Small intestine (tissue), 7 donors: Measurements from ENCODE around the gene DAPK1. TPM values are rescaled to one million over a fixed set of nuclear protein-coding genes. Genes with fewer than 3 reads are reported as not detected.
A peak's percentile ranks its signal among the peaks of the same experiment; 100 is the strongest.

Source experiments
- DNase-seq, 2 donors: peaks; one replicate each; pipeline versions ENCODE4 v3.0.0 to v3.0.0-alpha.2; 2013
- FAIRE-seq: peaks from 2 replicates; lab custom pipeline; 2012; peaks lifted over from hg19 to GRCh38; lab: Jason Lieb, UNC
- H3K27ac ChIP-seq, 3 donors: one replicate each; pipeline ENCODE4 v1.5.1; 2013; ENCODE audit warnings: low read length in 2 of 3, mild to moderate bottlenecking in 2 of 3, control low read depth in 1 of 3, inconsistent platforms in 1 of 3, low read depth in 1 of 3, moderate library complexity in 1 of 3
- H3K27me3 ChIP-seq, 3 donors: one replicate each; pipeline ENCODE4 v1.6.1; 2013; ENCODE audit warnings: low read length in 3 of 3, inconsistent platforms in 1 of 3; ENCODE audit not compliant: control insufficient read depth in 3 of 3, insufficient read depth in 3 of 3
- H3K36me3 ChIP-seq, 3 donors: one replicate each; pipeline ENCODE4 v1.6.1; 2013; ENCODE audit warnings: low read length in 3 of 3, inconsistent platforms in 1 of 3, low read depth in 1 of 3, mild to moderate bottlenecking in 1 of 3, moderate library complexity in 1 of 3; ENCODE audit not compliant: control insufficient read depth in 3 of 3, insufficient read depth in 2 of 3
- H3K4me1 ChIP-seq, 3 donors: one replicate each; pipeline ENCODE4 v1.6.1; 2013; ENCODE audit warnings: low read length in 2 of 3, inconsistent platforms in 1 of 3, low read depth in 1 of 3, mild to moderate bottlenecking in 1 of 3, moderate library complexity in 1 of 3; ENCODE audit not compliant: control insufficient read depth in 3 of 3, insufficient read depth in 2 of 3
- H3K4me3 ChIP-seq, 3 donors: one replicate each; pipeline ENCODE4 v1.5.1; 2013; ENCODE audit warnings: low read length in 3 of 3, control low read depth in 1 of 3, inconsistent platforms in 1 of 3, low read depth in 1 of 3, mild to moderate bottlenecking in 1 of 3, moderate library complexity in 1 of 3
- H3K9me3 ChIP-seq, 2 donors: one replicate each; pipeline ENCODE4 v1.6.1; 2013; ENCODE audit warnings: low read depth in 1 of 2, low read length in 1 of 2; ENCODE audit not compliant: control insufficient read depth in 2 of 2, insufficient read depth in 1 of 2
- WGBS, 3 donors: extraction: QIAGEN DNeasy Blood & Tissue Kit; methylation state at CpG; one replicate each; pipeline ENCODE4 v1.1.7; 2013; 5-methylcytosine and 5-hydroxymethylcytosine counted together
- polyA plus RNA-seq, 4 donors: library from polyadenylated mRNA; stranded (reverse) in 3 of 4; unstranded in 1 of 4; fragments of 200-250 nt in 3 of 4; fragments of 120-200 nt in 1 of 4; gene quantifications; one replicate each; pipeline versions ENCODE4 v1.2.1 to v1.2.3, GENCODE V29; 2013
- donor health status: healthy with polysubstance abuse.
- donor health status: control.
- donor health status: control.
- donor health status: Bipolar disorder and iron deficiency.
- donor health status: healthy.

DAPK1 gene
- polyA plus RNA-seq, 4 donors: 6.8 to 21.7 (median 9.6) TPM

GRCh38 chr9:87527211-87527916 is 29.7 kb downstream of the DAPK1 start:
- Histone ChIP-seq H3K27ac (no peak overlapping the region), H3K36me3 (no peaks in the 10 kb centered on the region), H3K9me3 (no peaks in the 10 kb centered on the region), H3K4me3 (no peak overlapping the region), H3K27me3 (no peaks in the 10 kb centered on the region), H3K4me1 (no peaks in the 10 kb centered on the region)
- WGBS, 3 donors: 79 to 87% (median 87%) methylated on average over 13 of the region's 13 CpGs
- FAIRE-seq (no peak), DNase-seq (no peak)

- no peaks in the 10 kb centered on the region for H3K27me3 ChIP-seq
- H3K36me3 ChIP-seq: no peaks in the 10 kb centered on the region
- no peak overlapping the region for H3K4me3 ChIP-seq
- FAIRE-seq (no peak), DNase-seq (peak in 1 of 2 donors; percentile 45)
- no peaks in the 10 kb centered on the region for H3K4me1 ChIP-seq
- H3K27ac ChIP-seq: no peak overlapping the region
- WGBS, 3 donors: 30 to 64% (median 45%) methylated on average over 6 of the region's 6 CpGs
- no peaks in the 10 kb centered on the region for H3K9me3 ChIP-seq
Measured at GRCh38 chr9:87528969-87529368, 31.3 kb downstream of the DAPK1 start.

GRCh38 chr9:87529671-87530070 is 32.0 kb downstream of the DAPK1 start:
- H3K4me3 ChIP-seq: no peak overlapping the region
- H3K4me1 ChIP-seq: no peaks in the 10 kb centered on the region
- no peak overlapping the region for H3K27ac ChIP-seq
- H3K27me3 ChIP-seq: no peaks in the 10 kb centered on the region
- 59 to 79% (median 61%) methylated on average over 7 of the region's 7 CpGs for WGBS, 3 donors
- FAIRE-seq (no peak), DNase-seq (no peak)
- H3K9me3 ChIP-seq: no peaks in the 10 kb centered on the region
- no peaks in the 10 kb centered on the region for H3K36me3 ChIP-seq

- no peak for FAIRE-seq
Measured at GRCh38 chr9:87530716-87531115, 33.0 kb downstream of the DAPK1 start.

GRCh38 chr9:87531370-87532295 is 34.0 kb downstream of the DAPK1 start:
- FAIRE-seq (no peak), DNase-seq (no peak)
- no peaks in the 10 kb centered on the region for H3K27me3 ChIP-seq
- no peaks in the 10 kb centered on the region for H3K4me1 ChIP-seq
- 80 to 91% (median 86%) methylated on average over 3 of the region's 3 CpGs for WGBS, 3 donors
- no peak overlapping the region for H3K4me3 ChIP-seq
- no peak overlapping the region for H3K27ac ChIP-seq
- H3K9me3 ChIP-seq: no peaks in the 10 kb centered on the region
- H3K36me3 ChIP-seq: no peaks in the 10 kb centered on the region

More at GRCh38 chr9:87530716-87531115, 33.0 kb downstream of the DAPK1 start:
- no peak for DNase-seq
- no peaks in the 10 kb centered on the region for H3K9me3 ChIP-seq
- no peaks in the 10 kb centered on the region for H3K36me3 ChIP-seq
- no peaks in the 10 kb centered on the region for H3K27me3 ChIP-seq
- no peak overlapping the region for H3K27ac ChIP-seq
- WGBS, 3 donors: 80 to 94% (median 87%) methylated on average over 4 of the region's 4 CpGs
- H3K4me1 ChIP-seq: no peaks in the 10 kb centered on the region
- H3K4me3 ChIP-seq: no peak overlapping the region

GRCh38 chr9:87533271-87533670 is 35.6 kb downstream of the DAPK1 start:
- no peaks in the 10 kb centered on the region for H3K36me3 ChIP-seq
- H3K27me3 ChIP-seq: no peaks in the 10 kb centered on the region
- DNase-seq: peak in 1 of 2 donors; percentile 20
- no peak overlapping the region for H3K27ac ChIP-seq
- WGBS, 3 donors: 42 to 69% (median 66%) methylated on average over 2 of the region's 2 CpGs
- no peaks in the 10 kb centered on the region for H3K9me3 ChIP-seq
- FAIRE-seq: no peak
- H3K4me3 ChIP-seq: no peak overlapping the region
- no peaks in the 10 kb centered on the region for H3K4me1 ChIP-seq

GRCh38 chr9:87534036-87534435 is 36.4 kb downstream of the DAPK1 start:
- Histone ChIP-seq H3K36me3 (no peaks in the 10 kb centered on the region), H3K4me3 (no peak overlapping the region), H3K9me3 (no peaks in the 10 kb centered on the region), H3K27me3 (no peaks in the 10 kb centered on the region), H3K4me1 (no peaks in the 10 kb centered on the region), H3K27ac (no peak overlapping the region)
- FAIRE-seq (no peak), DNase-seq (no peak)
- 91 to 96% (median 92%) methylated on average over 4 of the region's 4 CpGs for WGBS, 3 donors

- DNase-seq (no peak), FAIRE-seq (no peak)
- H3K4me1 ChIP-seq: no peaks in the 10 kb centered on the region
- peaks cover 0 to 3% (median 0%) of the 10 kb centered on the region in 3 donors for H3K36me3 ChIP-seq
- H3K9me3 ChIP-seq: no peaks in the 10 kb centered on the region
- no peak overlapping the region for H3K4me3 ChIP-seq
- 88 to 97% (median 92%) methylated on average over 2 of the region's 2 CpGs for whole genome bisulfite sequencing, 3 donors
- no peak overlapping the region for H3K27ac ChIP-seq
- H3K27me3 ChIP-seq: no peaks in the 10 kb centered on the region
Measured at GRCh38 chr9:87534957-87535356, 37.3 kb downstream of the DAPK1 start.
